ENCODE results near the gene DMGDH. TPM values are rescaled to one million over a fixed set of nuclear protein-coding genes. Genes with fewer than 3 reads are reported as not detected.

Gene DMGDH
- total and polyA plus RNA-seq, 7 donors = 0.41 to 5.3 (median 2.1) TPM; not detected in 2

DNA sequence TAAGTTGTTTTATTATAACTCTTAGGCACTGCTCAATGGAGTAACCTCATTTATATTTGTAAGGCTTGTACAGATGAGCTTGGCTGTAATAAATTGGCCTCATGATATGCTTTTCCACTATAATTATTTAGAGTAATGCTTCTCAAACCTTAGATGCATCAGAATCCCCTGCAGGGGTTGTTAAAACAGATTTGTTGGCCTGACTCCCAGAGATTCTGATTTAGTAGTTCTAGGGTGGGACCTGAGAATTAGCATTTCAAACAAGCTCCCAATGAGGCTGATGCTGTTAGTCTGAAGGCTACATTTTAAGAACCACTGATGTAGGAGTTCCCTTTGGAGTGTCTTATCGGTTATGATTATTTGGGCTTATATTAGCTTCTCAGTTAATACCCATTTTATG, 46.1 kb downstream of the DMGDH start:
- no peak for DNase-seq
- H3K4me3 ChIP-seq = no peak overlapping the region
- TF ChIP-seq POLR2AphosphoS5 (IDR thresholded peaks at IDR 0.05) (no peak), POLR2A (IDR thresholded peaks at IDR 0.05) (no peak), EP300 (IDR thresholded peaks at IDR 0.05) (no peak)
- TF ChIP-seq, protein P1, sequence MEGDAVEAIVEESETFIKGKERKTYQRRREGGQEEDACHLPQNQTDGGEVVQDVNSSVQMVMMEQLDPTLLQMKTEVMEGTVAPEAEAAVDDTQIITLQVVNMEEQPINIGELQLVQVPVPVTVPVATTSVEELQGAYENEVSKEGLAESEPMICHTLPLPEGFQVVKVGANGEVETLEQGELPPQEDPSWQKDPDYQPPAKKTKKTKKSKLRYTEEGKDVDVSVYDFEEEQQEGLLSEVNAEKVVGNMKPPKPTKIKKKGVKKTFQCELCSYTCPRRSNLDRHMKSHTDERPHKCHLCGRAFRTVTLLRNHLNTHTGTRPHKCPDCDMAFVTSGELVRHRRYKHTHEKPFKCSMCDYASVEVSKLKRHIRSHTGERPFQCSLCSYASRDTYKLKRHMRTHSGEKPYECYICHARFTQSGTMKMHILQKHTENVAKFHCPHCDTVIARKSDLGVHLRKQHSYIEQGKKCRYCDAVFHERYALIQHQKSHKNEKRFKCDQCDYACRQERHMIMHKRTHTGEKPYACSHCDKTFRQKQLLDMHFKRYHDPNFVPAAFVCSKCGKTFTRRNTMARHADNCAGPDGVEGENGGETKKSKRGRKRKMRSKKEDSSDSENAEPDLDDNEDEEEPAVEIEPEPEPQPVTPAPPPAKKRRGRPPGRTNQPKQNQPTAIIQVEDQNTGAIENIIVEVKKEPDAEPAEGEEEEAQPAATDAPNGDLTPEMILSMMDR (IDR thresholded peaks at IDR 0.05) = no peak
- peak overlapping the region in 2 of 4 donors; percentile 63 to 78 for H3K27ac ChIP-seq
- no peaks in the 10 kb centered on the region for H3K36me3 ChIP-seq
- intact Hi-C loops (cut with DNase I) = loop anchor here (5.0 kb wide), 2 partner anchors 214 to 1059 kb away; partner anchors contain the start of gene JMY
- H3K9me3 ChIP-seq = no peaks in the 10 kb centered on the region
- peaks cover 0 to 41% (median 23%) of the 10 kb centered on the region in 4 donors for H3K4me1 ChIP-seq
- WGBS, 2 donors = 94% methylated on average over 1 of the region's 1 CpG
- H3K27me3 ChIP-seq = no peaks in the 10 kb centered on the region

DNA sequence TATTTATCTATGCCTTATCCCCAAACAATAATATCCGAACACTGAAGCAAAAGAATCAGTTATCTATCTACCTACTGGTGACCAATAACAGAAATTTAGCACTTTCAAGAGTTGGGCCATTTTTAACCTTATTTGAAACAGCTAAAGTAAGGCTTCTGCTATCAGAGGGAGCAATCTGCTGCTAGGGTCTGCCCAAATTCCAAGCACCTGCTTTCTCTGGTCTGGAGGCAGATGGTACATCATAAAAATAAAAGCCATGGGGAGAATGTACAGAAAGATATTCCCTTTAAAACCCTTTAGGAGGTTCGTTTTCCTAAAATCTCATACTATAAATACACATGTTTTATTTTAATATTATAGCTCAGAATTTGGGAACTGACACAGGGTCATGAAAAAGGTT, 46.7 kb downstream of the DMGDH start:
- H3K27ac ChIP-seq = peak overlapping the region in 2 of 4 donors; percentile 63 to 78
- WGBS, 2 donors = 85 to 91% methylated on average over 2 of the region's 2 CpGs
- DNase-seq = no peak
- intact Hi-C loops (cut with DNase I) = loop anchor here (5.0 kb wide), 2 partner anchors 215 to 1060 kb away; partner anchors contain the start of gene JMY
- H3K4me3 ChIP-seq = no peak overlapping the region
- H3K27me3 ChIP-seq = no peaks in the 10 kb centered on the region
- H3K36me3 ChIP-seq = no peaks in the 10 kb centered on the region
- TF ChIP-seq POLR2AphosphoS5 (IDR thresholded peaks at IDR 0.05) (no peak), EP300 (IDR thresholded peaks at IDR 0.05) (no peak), POLR2A (IDR thresholded peaks at IDR 0.05) (no peak)
- TF ChIP-seq, protein P1 (IDR thresholded peaks at IDR 0.05) = no peak
- peaks cover 0 to 41% (median 23%) of the 10 kb centered on the region in 4 donors for H3K4me1 ChIP-seq
- no peaks in the 10 kb centered on the region for H3K9me3 ChIP-seq

DNA sequence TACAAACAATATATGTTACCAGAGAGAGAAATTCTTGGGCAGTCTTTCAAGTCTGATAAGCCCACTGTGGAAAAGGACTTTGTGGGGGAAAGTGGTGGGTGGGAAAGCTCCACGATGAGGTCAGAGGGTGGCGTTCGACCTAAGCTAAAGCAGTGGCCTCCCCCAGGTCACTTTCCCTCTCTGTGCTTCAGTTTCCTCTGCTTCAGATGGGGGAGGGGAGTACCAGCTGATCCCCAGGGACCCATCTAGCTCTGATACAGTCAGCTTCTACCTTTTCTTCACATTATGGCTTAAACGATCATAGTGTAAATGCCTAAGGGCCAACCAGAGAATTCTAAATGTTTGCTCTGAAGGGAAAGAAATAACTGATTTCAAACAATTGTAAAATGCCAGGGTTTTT, 47.7 kb downstream of the DMGDH start:
- H3K27ac ChIP-seq = peak overlapping the region in 3 of 4 donors; percentile 43 to 78 (median 58)
- WGBS, 2 donors = 67 to 69% methylated on average over 4 of the region's 4 CpGs
- no peaks in the 10 kb centered on the region for H3K27me3 ChIP-seq
- no peak for DNase-seq
- no peak overlapping the region for H3K4me3 ChIP-seq
- H3K4me1 ChIP-seq = peaks cover 0 to 41% (median 23%) of the 10 kb centered on the region in 4 donors
- no peaks in the 10 kb centered on the region for H3K9me3 ChIP-seq
- TF ChIP-seq POLR2AphosphoS5 (IDR thresholded peaks at IDR 0.05) = no peak
- TF ChIP-seq EP300 (IDR thresholded peaks at IDR 0.05) = no peak
- TF ChIP-seq POLR2A (IDR thresholded peaks at IDR 0.05) = no peak
- TF ChIP-seq, protein P1 (IDR thresholded peaks at IDR 0.05) = no peak
- H3K36me3 ChIP-seq = no peaks in the 10 kb centered on the region
- intact Hi-C loops (cut with DNase I) = loop anchor here (1.0 to 5.0 kb wide), 4 partner anchors 112 to 1061 kb away; partner anchors contain the start of gene JMY

DNA sequence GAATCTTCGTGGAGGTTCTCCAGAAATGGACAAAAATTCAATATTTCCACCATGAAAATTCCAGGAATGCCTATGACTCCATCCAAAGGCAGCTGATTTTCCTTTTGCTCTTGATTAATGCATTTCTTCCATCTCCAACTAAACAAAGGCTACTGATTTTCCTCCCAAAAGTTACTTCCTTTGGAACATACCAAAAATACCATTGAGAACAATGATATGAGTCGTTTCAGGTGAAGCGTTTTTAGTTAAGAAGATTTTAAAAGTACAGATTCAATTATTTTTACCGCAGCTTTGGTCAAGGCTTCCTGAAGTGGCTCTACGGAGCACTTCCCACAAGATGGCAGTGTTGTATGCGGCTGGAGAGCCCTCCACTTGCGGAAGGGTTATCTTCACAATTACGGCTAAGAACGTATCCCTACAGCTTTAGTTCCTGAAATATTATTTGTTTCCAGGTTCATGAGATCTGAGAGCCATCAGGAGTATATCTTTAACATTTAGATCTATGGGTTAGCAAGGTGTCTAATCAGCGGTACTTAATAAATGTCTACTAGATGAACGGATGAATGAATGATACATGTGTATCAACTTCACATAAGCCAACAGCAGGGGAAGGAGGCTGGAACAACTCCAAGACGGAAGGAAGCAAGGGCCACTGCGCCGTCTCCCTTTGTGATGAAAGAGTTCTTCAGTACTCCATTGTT, 48.5 kb downstream of the DMGDH start:
- Histone ChIP-seq H3K36me3 (no peaks in the 10 kb centered on the region), H3K4me3 (peak overlapping the region in 1 of 4 donors; percentile 5), H3K27me3 (no peaks in the 10 kb centered on the region), H3K9me3 (no peaks in the 10 kb centered on the region), H3K27ac (peak overlapping the region in 3 of 4 donors; percentile 43 to 78 (median 58)), H3K4me1 (peaks cover 0 to 41% (median 23%) of the 10 kb centered on the region in 4 donors)
- WGBS, 2 donors = 13 to 19% methylated on average over 14 of the region's 14 CpGs
- TF ChIP-seq POLR2AphosphoS5 (IDR thresholded peaks at IDR 0.05) (no peak), EP300 (IDR thresholded peaks at IDR 0.05) (no peak), POLR2A (IDR thresholded peaks at IDR 0.05) (no peak)
- TF ChIP-seq, protein P1 (IDR thresholded peaks at IDR 0.05) = peak; percentile 35 to 82 (median 58)
- intact Hi-C loops (cut with DNase I) = loop anchor here (1.0 to 5.0 kb wide), 4 partner anchors 112 to 1061 kb away; partner anchors contain the start of gene JMY
- peak; percentile 78 for DNase-seq

All from sigmoid colon (tissue), 7 donors.